Middle frontal gyrus (tissue), 1 donor: Measurements from ENCODE around the gene ATXN1.
"Not testable (repeated sequence)": the region's sequence is repeated elsewhere in the genome, so short reads cannot be mapped to it uniquely, and the experiment has no call there.

Experiments used
- DNase-seq: peaks from one replicate; pipeline ENCODE4 v3.0.0-alpha.2; 2015; ENCODE audit warnings: low spot score; ENCODE audit errors: extremely low spot score

The ATXN1 gene

GRCh38 chr6:16397623-16398022, 363.6 kb downstream of the ATXN1 start:
- no peak for DNase-seq

- DNase-seq: no peak
Observed at GRCh38 chr6:16396497-16397319, 364.6 kb downstream of the ATXN1 start.

GRCh38 chr6:16394632-16395031, 366.6 kb downstream of the ATXN1 start:
- DNase-seq: no peak

GRCh38 chr6:16393326-16393725, 367.9 kb downstream of the ATXN1 start:
- no peak for DNase-seq

- DNase-seq: no peak
Observed at GRCh38 chr6:16392010-16392409, 369.2 kb downstream of the ATXN1 start.

- DNase-seq: no peak
Observed at GRCh38 chr6:16391451-16391912, 369.8 kb downstream of the ATXN1 start.

GRCh38 chr6:16390909-16391450, 370.3 kb downstream of the ATXN1 start:
- not testable (repeated sequence) for DNase-seq

GRCh38 chr6:16389642-16390041, 371.6 kb downstream of the ATXN1 start:
- no peak for DNase-seq

GRCh38 chr6:16388488-16388887, 372.8 kb downstream of the ATXN1 start:
- no peak for DNase-seq

GRCh38 chr6:16386057-16386456, 375.2 kb downstream of the ATXN1 start:
- DNase-seq: no peak

GRCh38 chr6:16383607-16384206, 377.6 kb downstream of the ATXN1 start:
- DNase-seq: no peak

- not testable (repeated sequence) for DNase-seq
Observed at GRCh38 chr6:16381968-16382367, 379.3 kb downstream of the ATXN1 start.

- no peak for DNase-seq
Observed at GRCh38 chr6:16380220-16380809, 380.9 kb downstream of the ATXN1 start.

- not testable (repeated sequence) for DNase-seq
Observed at GRCh38 chr6:16378360-16378759, 382.9 kb downstream of the ATXN1 start.

GRCh38 chr6:16377470-16377869, 383.8 kb downstream of the ATXN1 start:
- no peak for DNase-seq

GRCh38 chr6:16375843-16376242, 385.4 kb downstream of the ATXN1 start:
- DNase-seq: no peak

- DNase-seq: no peak
Observed at GRCh38 chr6:16375206-16375605, 386.1 kb downstream of the ATXN1 start.

GRCh38 chr6:16374461-16375200, 386.6 kb downstream of the ATXN1 start:
- DNase-seq: no peak

- DNase-seq: no peak
Observed at GRCh38 chr6:16374016-16374415, 387.2 kb downstream of the ATXN1 start.

GRCh38 chr6:16372029-16372776, 389.1 kb downstream of the ATXN1 start:
- no peak for DNase-seq

GRCh38 chr6:16371401-16371800, 389.9 kb downstream of the ATXN1 start:
- no peak for DNase-seq
